Gastroesophageal sphincter (tissue), 3 donors: ENCODE measurements around the gene MLLT10.
"Not testable (repeated sequence)": the region's sequence is repeated elsewhere in the genome, so short reads cannot be mapped to it uniquely, and the experiment has no call there.

ENCODE experiments used
- CTCF ChIP-seq, 4 experiments: fragments of 200-600 bp in 2 of 4; fragments of 450-650 bp in 2 of 4; sonication (generic) in 1 of 4; IDR thresholded peaks; one replicate each; pipeline ENCODE4 v1.5.1; 2017 to 2019; ENCODE audit warnings: antibody characterized with exemption in 4 of 4, mild to moderate bottlenecking in 2 of 4, moderate library complexity in 2 of 4
- EP300 ChIP-seq: sonication (generic); formaldehyde crosslinking; IDR thresholded peaks from one replicate; pipeline ENCODE4 v1.6.1; 2017; ENCODE audit warnings: antibody characterized with exemption, mild to moderate bottlenecking

- TF ChIP-seq CTCF (IDR thresholded peaks at IDR 0.05); EP300: not testable (repeated sequence)
Observed at GRCh38 chr10:21540701-21541100, 6.7 kb downstream of the MLLT10 start.
